ENCODE data around the gene RFC3.

RFC3 gene

DNA sequence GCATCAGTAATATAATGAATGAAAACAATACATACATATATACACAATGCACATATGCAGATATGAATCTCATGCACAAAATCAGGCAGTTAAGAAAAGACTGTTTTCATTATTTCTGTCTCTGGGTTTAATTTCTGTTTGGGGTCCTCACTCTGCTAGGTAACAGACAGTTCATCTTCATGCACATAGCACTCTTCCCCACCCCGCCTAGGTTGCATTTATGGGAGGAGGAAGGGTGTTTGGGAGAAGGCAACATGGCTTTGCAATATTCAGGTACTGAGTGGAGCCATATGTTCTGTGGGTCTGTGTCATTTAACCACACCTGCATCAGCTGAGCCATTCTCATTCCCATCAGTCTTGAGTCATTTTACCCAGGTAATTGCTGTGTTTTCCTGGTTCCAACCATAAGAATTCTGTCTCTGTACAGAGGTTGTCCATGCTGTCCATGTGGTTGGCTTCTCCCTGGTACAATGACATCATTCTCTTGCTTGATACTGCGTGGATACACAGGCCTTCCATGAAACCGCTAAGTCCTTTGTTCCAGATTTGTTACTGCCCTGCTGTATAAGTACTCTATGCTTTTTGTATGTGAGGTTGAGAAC lies 45.3 kb downstream of the RFC3 start:
- in situ Hi-C loops (cut with MboI; ENCODE audit: low sequenced_read_pairs), result no loop called here

DNA sequence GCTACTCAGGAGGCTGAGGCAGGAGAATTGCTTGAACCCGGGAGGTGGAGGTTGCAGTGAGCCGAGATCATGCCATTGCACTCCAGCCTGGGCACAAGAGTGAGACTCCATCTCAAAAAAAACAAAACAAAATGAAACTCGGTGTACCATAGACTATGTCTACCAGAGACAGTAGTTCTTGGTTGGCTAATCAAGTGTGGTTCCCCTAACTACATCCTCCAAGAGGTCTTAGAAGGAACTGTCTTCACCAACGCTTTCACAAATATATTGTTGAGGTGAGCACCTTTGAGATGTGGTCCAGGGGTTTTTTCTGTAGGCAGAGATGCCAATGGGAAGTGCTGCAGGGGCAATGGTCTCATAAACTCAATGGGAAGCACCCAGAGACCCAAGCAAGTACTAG lies 48.0 kb downstream of the RFC3 start:
- in situ Hi-C loops (cut with MboI; ENCODE audit: low sequenced_read_pairs), result no loop called here

DNA sequence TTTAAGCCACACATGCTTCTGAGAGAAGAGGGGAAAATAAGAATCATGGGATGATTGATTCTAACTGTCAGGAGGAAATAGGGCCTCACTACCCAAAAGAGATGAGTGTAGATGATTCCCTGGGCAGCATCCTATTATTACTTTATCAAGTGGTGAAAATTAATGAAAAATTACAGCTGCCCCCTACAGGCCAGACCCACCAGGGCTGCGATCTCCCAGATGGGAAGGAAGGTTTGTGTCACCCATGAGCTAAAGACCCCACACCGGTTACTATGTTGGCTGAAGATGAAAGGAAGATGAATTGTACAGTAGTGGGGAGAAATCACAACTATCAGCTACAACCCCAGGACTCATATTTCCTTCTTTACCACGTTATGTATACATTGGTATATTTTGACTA lies 49.5 kb downstream of the RFC3 start:
- in situ Hi-C loops (cut with MboI; ENCODE audit: low sequenced_read_pairs), result no loop called here

DNA sequence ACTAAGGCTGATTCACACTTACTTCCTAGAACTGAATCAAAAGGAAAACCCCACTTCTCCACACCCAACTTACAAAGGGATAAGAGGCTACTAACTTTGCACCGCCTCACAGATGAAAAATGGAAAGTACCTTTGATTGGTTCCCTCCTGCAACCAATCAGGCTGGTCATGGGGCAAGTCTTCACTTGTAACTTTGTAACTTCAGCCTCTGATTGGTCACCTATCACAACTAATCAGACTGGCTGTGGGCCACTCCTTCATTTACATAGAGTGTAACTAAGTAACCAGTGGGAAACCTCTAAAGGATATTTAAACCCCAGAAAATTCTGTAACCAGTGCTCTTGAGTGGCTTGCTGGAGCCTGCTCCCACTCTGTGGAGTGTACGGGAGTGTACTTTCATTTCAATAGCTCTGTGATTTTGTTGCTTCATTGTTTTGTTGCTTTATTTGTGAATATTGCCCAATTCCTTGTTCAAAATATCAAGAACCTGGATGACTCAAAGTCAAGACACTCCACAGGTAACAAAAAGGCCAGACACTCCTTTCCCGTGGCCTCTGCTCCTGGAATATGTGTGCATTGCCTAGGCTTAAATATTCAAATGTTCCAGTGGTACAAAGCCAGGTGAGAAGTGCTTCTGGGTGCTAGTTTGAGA lies 50.5 kb downstream of the RFC3 start:
- in situ Hi-C loops (cut with MboI; ENCODE audit: low sequenced_read_pairs), result no loop called here

DNA sequence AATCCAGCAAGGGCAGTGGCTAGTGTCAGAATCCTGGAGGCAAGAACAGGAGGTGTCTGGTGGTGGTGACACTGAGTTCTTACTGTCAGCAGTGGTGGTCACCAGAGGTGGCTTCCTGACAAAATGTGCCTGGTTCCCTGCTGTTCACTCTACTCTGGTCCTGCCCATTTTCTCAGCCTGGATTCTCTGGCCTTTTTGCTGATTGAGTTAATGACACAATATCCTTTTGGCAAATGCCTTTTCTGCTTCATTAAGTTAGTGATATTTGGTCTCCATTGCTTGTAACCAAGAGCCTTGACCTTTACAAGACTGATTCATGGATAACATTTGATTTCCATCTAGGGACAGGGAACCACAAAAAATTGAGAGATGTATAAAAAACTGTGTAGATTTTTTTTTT lies 51.1 kb downstream of the RFC3 start:
- in situ Hi-C loops (cut with MboI; ENCODE audit: low sequenced_read_pairs), result no loop called here

DNA sequence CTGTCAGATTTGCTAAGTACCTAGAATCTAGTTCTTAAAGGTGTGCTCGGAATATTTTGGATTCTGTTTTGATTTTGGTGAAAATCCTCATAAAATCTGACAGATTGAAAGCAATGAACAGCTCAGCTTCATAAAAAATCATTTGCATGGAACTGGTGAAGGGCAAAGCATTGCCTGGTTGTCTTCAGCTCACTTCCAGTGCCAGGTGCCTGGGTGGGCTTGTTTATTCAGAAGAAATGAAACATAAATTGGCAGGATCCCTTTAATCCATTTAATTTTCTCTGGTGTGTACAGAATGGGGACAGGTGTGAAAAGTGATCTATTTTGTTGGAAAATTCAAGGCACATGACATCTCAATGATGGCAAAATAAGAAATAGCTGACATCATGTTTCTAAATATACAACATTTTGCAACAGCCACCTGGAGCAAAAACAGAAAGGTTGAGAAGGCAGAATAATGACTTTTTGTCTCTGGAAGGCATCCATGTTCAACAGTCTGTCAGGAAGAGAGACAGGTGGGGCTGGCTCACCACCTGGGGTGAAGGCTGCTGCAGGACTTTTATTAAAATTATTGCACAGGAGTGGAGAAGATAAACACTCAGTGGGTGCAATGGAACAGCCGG lies 52.2 kb downstream of the RFC3 start:
- in situ Hi-C loops (cut with MboI; ENCODE audit: low sequenced_read_pairs), result no loop called here

DNA sequence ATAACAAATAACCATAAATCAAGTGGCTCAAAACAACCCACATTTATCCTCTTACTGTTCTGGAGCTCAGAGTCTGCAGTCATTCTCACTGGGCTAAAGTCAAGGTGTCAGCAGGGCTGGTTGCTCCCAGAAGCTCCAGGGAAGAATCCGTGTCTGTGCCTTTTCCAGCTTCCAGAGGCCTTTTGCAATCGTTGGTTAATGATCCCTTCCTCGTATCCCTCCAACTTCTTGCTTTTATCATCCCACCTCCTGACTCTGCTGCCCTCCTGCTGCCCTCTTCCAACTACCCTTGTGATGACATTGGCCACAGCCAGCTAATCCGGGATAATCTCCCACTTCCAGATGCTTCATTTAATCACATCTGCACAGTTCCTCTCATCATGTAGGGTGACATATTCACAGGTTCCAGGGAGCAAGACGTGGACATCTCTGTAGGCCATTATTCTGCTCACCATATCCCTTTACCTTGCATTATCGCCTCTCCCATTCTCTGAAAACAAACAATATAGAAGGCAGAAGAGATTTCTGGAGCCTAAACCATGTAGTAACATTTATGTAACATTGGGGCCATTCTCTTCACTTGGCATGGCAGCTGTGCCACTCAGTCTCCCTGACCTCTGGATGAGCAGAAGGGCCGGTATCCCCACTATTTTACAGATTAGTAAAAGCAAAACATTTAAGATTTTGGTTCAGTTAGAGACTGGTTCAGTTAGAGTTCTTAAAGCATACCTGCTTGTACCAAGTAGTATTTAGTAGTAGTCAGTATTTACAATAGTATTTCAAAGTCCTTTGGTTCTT lies 53.5 kb downstream of the RFC3 start:
- in situ Hi-C loops (cut with MboI; ENCODE audit: low sequenced_read_pairs), result no loop called here

DNA sequence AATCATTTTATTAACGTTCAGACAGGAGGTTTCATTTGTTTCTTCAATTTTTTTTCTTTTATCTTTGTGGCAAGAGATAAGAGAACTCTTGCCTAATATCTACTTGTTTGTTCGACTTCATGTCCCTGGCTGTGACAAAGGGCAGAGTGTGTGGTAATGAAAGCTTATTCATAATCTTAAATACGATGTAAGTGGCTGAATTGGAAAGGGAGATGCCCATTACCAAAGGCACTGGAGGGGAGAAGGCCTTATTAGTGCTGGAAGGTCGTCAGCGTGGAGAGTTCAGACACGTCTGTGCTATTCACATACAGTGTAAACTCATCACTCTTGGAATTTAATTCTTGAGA lies 54.0 kb downstream of the RFC3 start:
- in situ Hi-C loops (cut with MboI; ENCODE audit: low sequenced_read_pairs), result no loop called here

DNA sequence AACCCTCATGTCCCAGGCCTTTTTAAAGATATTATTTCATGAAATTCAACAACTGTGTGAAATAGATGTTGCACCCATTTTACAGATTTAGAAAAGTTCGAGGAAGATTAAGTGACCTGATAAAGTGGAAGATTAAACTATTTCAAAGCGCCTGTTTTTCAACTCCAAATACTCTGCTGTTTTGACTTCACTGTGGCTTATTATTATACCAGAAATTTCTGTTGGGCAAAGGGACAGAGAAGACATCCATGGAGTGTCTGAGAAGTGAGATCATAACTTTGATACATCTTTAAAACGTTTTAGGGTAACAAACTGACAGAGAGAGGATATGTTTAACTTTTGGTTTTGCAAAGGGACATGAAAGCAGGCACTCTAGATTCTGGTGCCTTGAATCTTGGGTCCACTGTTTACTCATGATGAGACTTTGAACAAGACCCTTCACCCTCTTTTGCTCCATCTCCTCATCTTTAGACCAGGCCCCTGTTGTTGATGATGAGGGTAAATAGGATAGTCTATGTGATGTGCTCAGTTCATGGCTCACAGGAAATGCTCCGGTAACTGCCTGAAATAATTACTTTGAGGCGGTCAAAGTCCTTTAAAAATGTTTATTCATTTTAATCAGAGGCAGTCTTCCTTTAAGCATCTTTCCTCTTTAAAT lies 55.4 kb downstream of the RFC3 start:
- in situ Hi-C loops (cut with MboI; ENCODE audit: low sequenced_read_pairs), result no loop called here

DNA sequence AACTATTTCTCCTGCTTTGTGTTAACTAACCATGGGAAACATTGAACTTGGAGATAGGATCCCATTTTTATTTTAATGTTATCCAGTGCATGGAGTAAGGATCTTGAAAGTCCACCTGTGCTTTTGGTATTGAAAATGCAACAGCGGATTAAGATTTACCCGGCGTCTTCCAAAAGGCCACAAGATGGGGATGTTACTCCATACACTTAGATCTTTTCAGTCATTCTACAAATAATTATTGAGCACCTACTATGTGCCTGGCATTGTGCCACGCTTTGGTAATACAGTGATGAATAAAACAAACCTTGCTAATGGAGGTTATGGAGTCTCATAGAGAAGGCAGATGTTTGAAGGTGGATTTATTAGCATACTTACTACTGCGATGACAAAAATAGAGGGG lies 56.9 kb downstream of the RFC3 start:
- in situ Hi-C loops (cut with MboI; ENCODE audit: low sequenced_read_pairs), result no loop called here

DNA sequence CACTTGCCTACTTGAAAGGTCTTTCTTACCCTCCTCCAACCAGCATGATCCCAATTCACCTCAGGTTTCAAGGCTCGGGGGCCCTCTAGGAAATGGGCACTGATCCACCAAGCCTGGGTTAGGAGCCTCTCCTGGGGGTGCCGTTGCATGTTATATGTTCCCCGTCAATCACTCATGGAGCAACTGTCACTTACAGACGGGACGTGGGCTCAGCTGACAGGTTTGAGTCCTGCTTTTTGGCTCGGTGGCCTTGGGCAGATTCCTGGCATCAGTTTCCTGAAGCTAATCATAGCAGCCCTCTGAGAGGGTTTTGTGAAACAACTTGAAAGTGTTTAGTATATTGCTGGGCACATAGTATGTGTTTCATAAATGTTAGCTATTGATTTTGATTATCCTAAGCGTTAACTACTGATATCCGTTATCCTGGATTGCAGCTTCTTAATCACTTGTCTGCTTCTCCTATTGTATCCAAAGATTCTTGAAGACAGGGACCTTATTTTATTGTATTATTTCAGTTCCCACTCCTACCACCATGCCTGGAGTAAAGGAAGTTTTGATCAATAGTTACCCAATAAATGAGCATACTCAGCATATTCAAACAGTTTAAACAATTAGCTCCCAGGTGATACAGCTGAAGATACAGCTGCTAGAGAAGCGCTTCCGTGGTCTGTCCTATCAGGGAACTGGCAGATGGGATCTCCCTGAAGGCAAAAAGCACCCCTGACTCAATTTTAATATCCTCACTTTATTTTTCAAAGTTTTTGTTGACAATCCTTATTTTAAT lies 57.9 kb downstream of the RFC3 start:
- in situ Hi-C loops (cut with MboI; ENCODE audit: low sequenced_read_pairs), result no loop called here

DNA sequence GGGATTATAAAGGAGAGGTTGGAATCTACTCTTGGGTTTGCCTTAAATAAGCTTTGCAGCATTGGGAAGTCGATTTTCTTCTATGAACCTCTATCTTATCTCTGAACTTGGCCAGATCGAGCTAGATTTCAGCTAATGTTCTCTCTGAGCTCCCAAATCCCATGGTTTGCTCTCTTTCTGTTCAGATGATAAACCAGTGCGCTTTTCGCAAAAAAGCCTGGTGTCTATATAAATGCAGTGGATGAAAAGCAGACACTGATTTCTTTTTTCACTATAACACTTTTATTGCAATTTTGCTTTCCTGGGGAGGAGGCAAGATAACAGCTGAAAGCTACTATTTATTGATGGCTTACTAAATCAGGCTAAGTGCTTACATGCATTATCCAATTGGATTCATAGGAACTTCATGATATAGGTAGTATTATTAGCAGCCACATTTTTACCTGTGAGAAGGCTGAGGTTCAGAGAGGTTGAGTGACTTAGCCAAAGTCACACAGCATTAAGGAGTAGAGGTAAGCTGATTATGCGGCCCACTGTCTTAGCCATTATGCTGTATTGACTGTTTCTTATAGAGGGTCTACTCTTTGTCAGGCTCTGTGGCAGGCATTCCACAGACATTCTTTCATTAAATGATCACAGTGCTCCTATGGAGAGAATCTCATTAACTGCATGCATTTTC lies 58.9 kb downstream of the RFC3 start:
- in situ Hi-C loops (cut with MboI; ENCODE audit: low sequenced_read_pairs), result no loop called here

DNA sequence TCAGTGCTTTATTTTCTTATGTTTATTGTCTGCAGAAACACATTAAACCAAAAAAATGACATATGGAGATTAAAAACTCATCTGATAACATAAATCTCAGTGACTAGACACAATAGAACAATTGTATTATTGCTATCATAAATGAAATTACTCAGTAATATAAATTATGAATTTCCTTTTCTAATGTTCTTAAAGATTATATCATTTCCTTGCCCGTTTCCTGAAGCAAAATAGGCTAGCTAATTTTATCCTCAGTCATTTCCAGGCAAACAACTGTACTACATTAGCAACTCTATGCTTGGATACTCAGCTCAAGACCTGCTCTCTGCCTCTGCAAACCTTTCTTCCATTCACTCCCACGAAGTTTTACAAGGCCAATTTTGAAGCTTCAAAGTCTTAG lies 61.2 kb downstream of the RFC3 start:
- in situ Hi-C loops (cut with MboI; ENCODE audit: low sequenced_read_pairs), result no loop called here

DNA sequence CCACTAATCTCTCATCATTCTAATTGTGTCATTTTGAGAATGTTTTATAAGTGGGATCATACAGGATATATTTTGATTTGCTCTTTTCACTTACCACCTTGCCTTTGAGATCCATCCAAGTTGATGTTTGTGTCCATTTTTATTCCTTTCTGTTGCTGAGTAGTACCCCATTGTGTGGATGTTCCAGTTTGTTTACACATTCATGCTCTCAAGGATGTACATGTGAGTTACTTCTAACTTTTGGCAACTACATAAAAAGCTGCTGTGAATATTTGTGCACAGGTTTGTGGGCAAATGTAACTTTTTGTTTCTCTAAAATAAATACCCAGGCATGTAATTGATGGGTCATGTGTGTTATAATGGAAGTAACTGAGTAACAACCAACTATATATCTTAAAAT lies 64.9 kb downstream of the RFC3 start:
- in situ Hi-C loops (cut with MboI; ENCODE audit: low sequenced_read_pairs), result no loop called here

DNA sequence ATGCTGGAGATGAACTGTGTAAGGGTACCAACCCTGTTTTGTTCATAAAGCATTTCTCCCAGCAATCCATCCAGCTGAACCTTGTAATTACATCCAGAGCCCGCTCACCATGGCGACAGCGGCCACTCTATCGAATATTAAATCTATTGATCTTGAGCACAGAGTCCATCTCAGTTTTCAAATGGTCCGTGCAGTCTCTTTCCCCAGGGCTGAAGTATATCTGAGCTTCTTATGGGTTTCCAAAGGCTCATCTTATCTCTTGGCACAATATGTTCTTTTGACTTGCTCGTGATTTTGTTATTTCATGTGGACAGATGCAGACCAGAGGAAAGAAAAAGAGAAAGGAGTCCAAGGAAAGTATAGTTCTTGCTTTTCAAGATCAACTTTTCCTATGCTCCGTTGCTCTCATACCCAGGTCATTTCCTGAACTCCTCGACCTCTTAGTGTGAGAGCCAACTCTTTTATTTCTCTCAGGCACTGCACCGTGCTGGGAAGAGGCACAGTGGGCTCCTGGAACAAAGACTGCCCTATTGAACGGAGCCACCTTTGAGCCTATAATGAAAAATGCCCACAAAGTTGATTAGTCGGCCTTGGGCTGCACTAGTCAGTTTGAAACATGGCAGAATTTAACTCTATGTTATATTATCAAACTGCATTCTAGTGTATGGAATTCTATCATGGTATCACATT lies 66.7 kb downstream of the RFC3 start:
- in situ Hi-C loops (cut with MboI; ENCODE audit: low sequenced_read_pairs), result no loop called here

Measured in HL-60/S4 treated with phorbol 12-myristate 13-acetate at 8.2 ng/mL for 4 days and 3 days (cell line).